K562 (cell line): Measurements from ENCODE around the gene SLC20A1. TPM values are rescaled to one million over a fixed set of nuclear protein-coding genes. Genes with fewer than 3 reads are reported as not detected.

Experiments
- ATAC-seq: fragments of 200-7000 bp; cut with Tn5 transposase; 3 replicates; pipeline ENCODE4 v1.9.1; 2020; ENCODE audit warnings: moderate library complexity
- BruUV-seq: library from RNA; stranded (reverse); fragments of 400-500 nt; replicated peaks from 2 replicates; lab custom pipeline; 2021; lab: Mats Ljungman, UMichigan
- CTCF ChIA-PET: fragments of 300-600 bp; formaldehyde crosslinking; extraction: SDS; loops from one replicate; lab custom pipeline; 2021; ENCODE audit warnings: low intra/inter-chr PET ratio; lab: Yijun Ruan, JAX
- POLR2A ChIA-PET: fragments of 300-600, 350-650 bp; sonication (Branson Sonifier 250); formaldehyde crosslinking; extraction: SDS; loops from one replicate; lab custom pipeline; 2021; ENCODE audit warnings: antibody characterized with exemption, inconsistent platforms; lab: Yijun Ruan, JAX
- DNase-seq, 4 experiments: peaks; one replicate each; pipeline versions ENCODE4 v3.0.0 to v3.0.0-alpha.2; 2011 to 2018; ENCODE audit warnings: low spot score in 3 of 4, mixed read lengths in 3 of 4; ENCODE audit errors: extremely low read depth in 1 of 4
- FAIRE-seq: peaks from 2 replicates; lab custom pipeline; 2011; peaks lifted over from hg19 to GRCh38; lab: Jason Lieb, UNC
- H2AFZ ChIP-seq: 2 replicates; pipeline ENCODE4 v1.6.0; 2011; ENCODE audit warnings: low read depth, low read length, control low read depth, inconsistent platforms
- H3K27ac ChIP-seq: fragments of 200-600 bp; 3 replicates; pipeline ENCODE4 v1.8.0; 2011; ENCODE audit warnings: low read depth, mild to moderate bottlenecking, control low read depth, inconsistent platforms, low read length, moderate library complexity, mixed read lengths; ENCODE audit errors: extremely low read depth
- H3K27me3 ChIP-seq, 2 experiments: fragments of 300-600 bp in 1 of 2; 2 replicates in 1 of 2; 3 replicates in 1 of 2; pipeline versions ENCODE4 v1.6.0 to v1.8.0; 2011; ENCODE audit warnings: inconsistent platforms in 2 of 2, low read length in 2 of 2, mild to moderate bottlenecking in 1 of 2, mixed read lengths in 1 of 2, moderate library complexity in 1 of 2; ENCODE audit not compliant: control insufficient read depth in 2 of 2, insufficient read depth in 2 of 2
- H3K36me3 ChIP-seq: fragments of 300-600 bp; 3 replicates; pipeline ENCODE4 v1.8.0; 2011; ENCODE audit warnings: mild to moderate bottlenecking, low read length, inconsistent platforms; ENCODE audit not compliant: control insufficient read depth, insufficient read depth
- H3K4me1 ChIP-seq, 2 experiments: fragments of 200-600 bp in 1 of 2; replicated peaks in 1 of 2; 2 replicates in 1 of 2; 3 replicates in 1 of 2; pipeline versions ENCODE4 v1.5.1 to v1.8.0; 2011; ENCODE audit warnings: inconsistent platforms in 2 of 2, low read length in 2 of 2, mild to moderate bottlenecking in 1 of 2, mixed read lengths in 1 of 2, moderate library complexity in 1 of 2; ENCODE audit not compliant: control insufficient read depth in 2 of 2, insufficient read depth in 2 of 2
- H3K4me2 ChIP-seq: 2 replicates; pipeline ENCODE4 v1.6.1; 2011; ENCODE audit warnings: low read length, control low read depth, inconsistent platforms, mixed read lengths; ENCODE audit not compliant: insufficient read depth
- H3K4me3 ChIP-seq: fragments of 200-600 bp; sonication (generic), shearing (Covaris generic); 2 replicates; pipeline ENCODE4 v1.5.1; 2016; ENCODE audit warnings: control low read depth, inconsistent platforms
- H3K79me2 ChIP-seq: fragments of 200-600 bp; 3 replicates; pipeline ENCODE4 v1.8.0; 2011; ENCODE audit warnings: low read length, inconsistent platforms; ENCODE audit not compliant: control insufficient read depth, insufficient read depth
- H3K9ac ChIP-seq, 2 experiments: 2 replicates each; pipeline versions ENCODE4 v1.6.0 to v1.6.1; 2011; ENCODE audit warnings: low read depth in 2 of 2, low read length in 2 of 2, control low read depth in 1 of 2, inconsistent platforms in 1 of 2, mild to moderate bottlenecking in 1 of 2, mixed read lengths in 1 of 2; ENCODE audit not compliant: insufficient read depth in 1 of 2
- H3K9me1 ChIP-seq: one replicate; pipeline ENCODE4 v1.6.0; 2011; ENCODE audit warnings: inconsistent platforms, mild to moderate bottlenecking, low read length, moderate library complexity; ENCODE audit not compliant: control insufficient read depth, insufficient read depth
- H3K9me3 ChIP-seq: replicated peaks from 2 replicates; pipeline ENCODE4 v1.5.1; 2011; ENCODE audit warnings: low read depth, low read length, inconsistent platforms; ENCODE audit not compliant: control insufficient read depth, insufficient read depth
- H4K20me1 ChIP-seq: replicated peaks from 2 replicates; pipeline ENCODE4 v1.6.1; 2011; ENCODE audit warnings: low read length, inconsistent platforms, mixed read lengths; ENCODE audit not compliant: control insufficient read depth, insufficient read depth
- CBX8 ChIP-seq: fragments of 200-600 bp; sonication (generic); IDR thresholded peaks from 2 replicates; pipeline ENCODE4 v1.6.1; 2012; ENCODE audit warnings: borderline replicate concordance, mixed run types, low read depth, mild to moderate bottlenecking, moderate library complexity, mixed read lengths, low read length, control low read depth, inconsistent platforms; ENCODE audit not compliant: poor library complexity, severe bottlenecking; ENCODE audit errors: extremely low read depth
- FIP1L1 ChIP-seq: fragments of 200-400 bp; formaldehyde crosslinking; IDR thresholded peaks from 2 replicates; pipeline ENCODE4 v1.6.1; 2018; ENCODE audit warnings: mild to moderate bottlenecking, low read depth, low read length; ENCODE audit not compliant: poor library complexity, severe bottlenecking
- FOXK1 ChIP-seq: sonication (generic); formaldehyde crosslinking; IDR thresholded peaks from 2 replicates; pipeline ENCODE4 v1.8.0; 2022; ENCODE audit warnings: missing genetic modification reagents, mild to moderate bottlenecking, borderline replicate concordance
- HOXB6 ChIP-seq: fragments of 250-450 bp; sonication (Bioruptor Pico); IDR thresholded peaks from 2 replicates; pipeline ENCODE4 v1.5.1; 2022; ENCODE audit warnings: mild to moderate bottlenecking, borderline replicate concordance
- ILK ChIP-seq: fragments of 450-650 bp; IDR thresholded peaks from 2 replicates; pipeline ENCODE4 v1.6.1; 2016; ENCODE audit warnings: missing genetic modification characterization, low read depth, mild to moderate bottlenecking, missing compliant biosample characterization, moderate library complexity, borderline replicate concordance
- MBD2 ChIP-seq: sonication (generic); IDR thresholded peaks from 2 replicates; pipeline ENCODE4 v1.6.1; 2016; ENCODE audit warnings: low read depth, borderline replicate concordance
- NBN ChIP-seq: fragments of 450-650 bp; IDR thresholded peaks from 2 replicates; pipeline ENCODE4 v1.6.1; 2016; ENCODE audit warnings: low read depth, mild to moderate bottlenecking
- PCBP1 ChIP-seq: fragments of 200-400 bp; formaldehyde crosslinking; IDR thresholded peaks from 2 replicates; pipeline ENCODE4 v1.6.1; 2018; ENCODE audit warnings: mild to moderate bottlenecking, low read depth, low read length; ENCODE audit not compliant: poor library complexity, severe bottlenecking
- PTTG1 ChIP-seq: fragments of 450-650 bp; IDR thresholded peaks from 2 replicates; pipeline ENCODE4 v1.6.1; 2016; ENCODE audit warnings: low read depth, mild to moderate bottlenecking, missing genetic modification characterization, missing compliant biosample characterization
- PYGO2 ChIP-seq: fragments of 450-650 bp; IDR thresholded peaks from 2 replicates; pipeline ENCODE4 v1.6.1; 2016; ENCODE audit warnings: mild to moderate bottlenecking, missing genetic modification characterization, moderate library complexity, missing compliant biosample characterization
- RBM22 ChIP-seq: fragments of 200-400 bp; formaldehyde crosslinking; IDR thresholded peaks from 2 replicates; pipeline ENCODE4 v1.6.1; 2018; ENCODE audit warnings: low read length, low read depth; ENCODE audit not compliant: poor library complexity, severe bottlenecking
- ZFP36 ChIP-seq: fragments of 150-350 bp; IDR thresholded peaks from 2 replicates; pipeline ENCODE4 v1.6.1; 2018; ENCODE audit warnings: low read length, low read depth; ENCODE audit not compliant: partially characterized antibody
- ZNF133 ChIP-seq: fragments of 250-450 bp; sonication (Bioruptor Pico); IDR thresholded peaks from 2 replicates; pipeline ENCODE4 v1.4.0; 2020; ENCODE audit warnings: mild to moderate bottlenecking
- ZNF134 ChIP-seq: fragments of 250-450 bp; sonication (Bioruptor Pico); conservative IDR thresholded peaks from 2 replicates; pipeline ENCODE4 v1.4.0; 2020
- ZNF263 ChIP-seq: sonication (generic); formaldehyde crosslinking; IDR thresholded peaks from 2 replicates; pipeline ENCODE4 v1.8.0; 2022; ENCODE audit warnings: mild to moderate bottlenecking, missing genetic modification reagents, borderline replicate concordance
- ZSCAN32 ChIP-seq: fragments of 450-650 bp; formaldehyde crosslinking; IDR thresholded peaks from 2 replicates; pipeline ENCODE4 v1.4.0; 2020; ENCODE audit warnings: mild to moderate bottlenecking, moderate library complexity
- WGBS: fragments of 100-300 bp; shearing (Covaris generic); methylation state at CpG from one replicate; pipeline ENCODE4 v1.1.6; 2016; ENCODE audit warnings: low coverage, mixed read lengths; ENCODE audit not compliant: insufficient coverage; ENCODE audit errors: missing lambda C conversion rate; 5-methylcytosine and 5-hydroxymethylcytosine counted together
- in situ Hi-C: fragments of 300-500 bp; cut with MboI; formaldehyde crosslinking; loops from 4 replicates; pipeline ENCODE4 v1.15.0; 2018; ENCODE audit warnings: inconsistent platforms, mixed read lengths
- intact Hi-C: fragments of 100-400 bp; cut with micrococcal nuclease; formaldehyde crosslinking; loops from 2 replicates; pipeline ENCODE4 v1.14.2; 2022
- polyA plus RNA-seq, 8 experiments: library from polyadenylated mRNA; depleted of rRNA in 4 of 8; stranded (reverse) in 5 of 8; unstranded in 3 of 8; fragments of >200 nt; fragmentation: Nextera tagmentation in 2 of 8; fragmentation: Illumina TruSeq in 1 of 8; extraction: Ambion mirVana in 2 of 8; extraction: Trizol in 1 of 8; gene quantifications; 2 replicates each; pipeline versions ENCODE4 v1.2.1 to v1.2.3, GENCODE V29; 2011 to 2014; ENCODE audit warnings: inconsistent platforms in 1 of 8, missing spikeins in 1 of 8
- total RNA-seq, 7 experiments: library from RNA; depleted of rRNA in 6 of 7; stranded (reverse); fragments of >200 nt in 6 of 7; fragmentation: Illumina TruSeq in 2 of 7; extraction: Trizol in 2 of 7; gene quantifications; 2 replicates each; pipeline versions ENCODE4 v1.2.1 to v1.2.3, GENCODE V29; 2011 to 2021; ENCODE audit warnings: low replicate concordance in 1 of 7
- TF ChIP-seq, protein P1 (sequence below): sonication (generic); formaldehyde crosslinking; IDR thresholded peaks from 2 replicates; pipeline ENCODE4 v1.8.0; 2023; ENCODE audit warnings: mild to moderate bottlenecking, missing genetic modification reagents
- TF ChIP-seq, protein P2 (sequence below): fragments of 150-350 bp; IDR thresholded peaks from 2 replicates; pipeline ENCODE4 v1.6.1; 2014; ENCODE audit warnings: low read depth, mild to moderate bottlenecking, low read length, borderline replicate concordance

The SLC20A1 gene
- total and polyA plus RNA-seq, 9 of the 15 experiments (the other 6 are each of a cell fraction or from before 2014, with no cell fraction given): 53.8 to 150 (median 74.7) TPM

DNA sequence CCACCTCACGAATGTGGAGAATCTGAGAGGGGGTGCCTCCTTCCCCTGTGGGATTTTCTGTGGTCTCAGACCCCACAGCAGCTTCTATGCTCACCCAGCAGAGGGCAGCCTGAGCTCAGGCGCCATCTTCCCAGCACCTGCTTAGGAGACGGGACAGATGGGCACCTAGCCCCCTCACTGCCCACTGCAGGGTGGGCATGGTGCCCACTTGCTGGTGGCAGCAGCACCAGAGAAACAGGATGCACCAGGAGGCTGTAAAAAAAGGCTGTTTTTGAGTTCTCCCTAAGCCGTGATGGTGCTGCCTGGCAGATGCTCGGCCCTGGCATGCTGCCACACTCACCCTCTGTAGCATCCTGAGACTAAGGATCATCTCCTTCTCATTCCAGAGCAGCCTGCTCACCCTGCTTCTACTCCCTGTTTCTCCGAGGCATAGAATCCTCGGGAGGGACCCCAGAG is 19.1 kb upstream of the SLC20A1 start:
- CTCF ChIA-PET: interaction anchor here (0.9 to 4.2 kb wide), 2 partner anchors 99 to 102 kb away, joined by 3 to 48 read pairs; no protein-coding TSS in a partner anchor
- WGBS: 21% methylated on average over 6 of the region's 7 CpGs
- no TSS peak for BruUV-seq
- Histone ChIP-seq H3K36me3 (no peaks in the 10 kb centered on the region), H3K9me1 (no peaks in the 10 kb centered on the region), H3K9me3 (no peaks in the 10 kb centered on the region), H3K9ac (no peak overlapping the region), H3K27ac (no peak overlapping the region), H3K4me1 (peaks cover 18 to 52% of the 10 kb centered on the region in 2 experiments), H3K4me2 (no peak overlapping the region), H3K79me2 (no peaks in the 10 kb centered on the region), H3K27me3 (no peaks in the 10 kb centered on the region), H4K20me1 (no peaks in the 10 kb centered on the region), H2AFZ (peak overlapping the region; percentile 87), H3K4me3 (no peak overlapping the region)
- DNase-seq: peak; percentile 52 to 78 (median 64)
- FAIRE-seq: peak; percentile 65
- peak; percentile 88 for ATAC-seq
- in situ Hi-C loops (loop anchor here (5.0 kb wide), 1 partner anchor 101 kb away; no protein-coding TSS in a partner anchor), intact Hi-C loops (loop anchor here (1.0 to 2.0 kb wide), 3 partner anchors 18 to 100 kb away; partner anchors contain the start of gene SLC20A1)
- POLR2A ChIA-PET: interaction anchor here (1.0 to 1.3 kb wide), 6 partner anchors 9 to 116 kb away, joined by 3 to 4 read pairs (median 3); no protein-coding TSS in a partner anchor
- no peak for TF ChIP-seq ZNF133 (CRISPR knock-in tag)
- no peak for TF ChIP-seq MBD2
- TF ChIP-seq, protein P1, sequence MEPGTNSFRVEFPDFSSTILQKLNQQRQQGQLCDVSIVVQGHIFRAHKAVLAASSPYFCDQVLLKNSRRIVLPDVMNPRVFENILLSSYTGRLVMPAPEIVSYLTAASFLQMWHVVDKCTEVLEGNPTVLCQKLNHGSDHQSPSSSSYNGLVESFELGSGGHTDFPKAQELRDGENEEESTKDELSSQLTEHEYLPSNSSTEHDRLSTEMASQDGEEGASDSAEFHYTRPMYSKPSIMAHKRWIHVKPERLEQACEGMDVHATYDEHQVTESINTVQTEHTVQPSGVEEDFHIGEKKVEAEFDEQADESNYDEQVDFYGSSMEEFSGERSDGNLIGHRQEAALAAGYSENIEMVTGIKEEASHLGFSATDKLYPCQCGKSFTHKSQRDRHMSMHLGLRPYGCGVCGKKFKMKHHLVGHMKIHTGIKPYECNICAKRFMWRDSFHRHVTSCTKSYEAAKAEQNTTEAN (CRISPR knock-in tag): no peak
- TF ChIP-seq HOXB6 (CRISPR knock-in tag): no peak
- no peak for TF ChIP-seq ZSCAN32 (CRISPR knock-in tag)
- TF ChIP-seq FOXK1 (CRISPR knock-in tag): no peak
- TF ChIP-seq ILK (tag): no peak
- TF ChIP-seq PTTG1 (tag): no peak
- TF ChIP-seq, protein P2, sequence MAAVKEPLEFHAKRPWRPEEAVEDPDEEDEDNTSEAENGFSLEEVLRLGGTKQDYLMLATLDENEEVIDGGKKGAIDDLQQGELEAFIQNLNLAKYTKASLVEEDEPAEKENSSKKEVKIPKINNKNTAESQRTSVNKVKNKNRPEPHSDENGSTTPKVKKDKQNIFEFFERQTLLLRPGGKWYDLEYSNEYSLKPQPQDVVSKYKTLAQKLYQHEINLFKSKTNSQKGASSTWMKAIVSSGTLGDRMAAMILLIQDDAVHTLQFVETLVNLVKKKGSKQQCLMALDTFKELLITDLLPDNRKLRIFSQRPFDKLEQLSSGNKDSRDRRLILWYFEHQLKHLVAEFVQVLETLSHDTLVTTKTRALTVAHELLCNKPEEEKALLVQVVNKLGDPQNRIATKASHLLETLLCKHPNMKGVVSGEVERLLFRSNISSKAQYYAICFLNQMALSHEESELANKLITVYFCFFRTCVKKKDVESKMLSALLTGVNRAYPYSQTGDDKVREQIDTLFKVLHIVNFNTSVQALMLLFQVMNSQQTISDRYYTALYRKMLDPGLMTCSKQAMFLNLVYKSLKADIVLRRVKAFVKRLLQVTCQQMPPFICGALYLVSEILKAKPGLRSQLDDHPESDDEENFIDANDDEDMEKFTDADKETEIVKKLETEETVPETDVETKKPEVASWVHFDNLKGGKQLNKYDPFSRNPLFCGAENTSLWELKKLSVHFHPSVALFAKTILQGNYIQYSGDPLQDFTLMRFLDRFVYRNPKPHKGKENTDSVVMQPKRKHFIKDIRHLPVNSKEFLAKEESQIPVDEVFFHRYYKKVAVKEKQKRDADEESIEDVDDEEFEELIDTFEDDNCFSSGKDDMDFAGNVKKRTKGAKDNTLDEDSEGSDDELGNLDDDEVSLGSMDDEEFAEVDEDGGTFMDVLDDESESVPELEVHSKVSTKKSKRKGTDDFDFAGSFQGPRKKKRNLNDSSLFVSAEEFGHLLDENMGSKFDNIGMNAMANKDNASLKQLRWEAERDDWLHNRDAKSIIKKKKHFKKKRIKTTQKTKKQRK: no peak
- no peak for TF ChIP-seq PYGO2 (tag)
- TF ChIP-seq ZFP36: no peak
- TF ChIP-seq CBX8: no peak
- no peak for TF ChIP-seq RBM22
- TF ChIP-seq ZNF134 (CRISPR knock-in tag): peak; percentile 99
- TF ChIP-seq FIP1L1: no peak
- TF ChIP-seq ZNF263 (CRISPR knock-in tag): no peak
- no peak for TF ChIP-seq NBN
- no peak for TF ChIP-seq PCBP1
